H9 (cell line): ENCODE measurements around the gene ASCC1. TPM values are rescaled to one million over a fixed set of nuclear protein-coding genes. Genes with fewer than 3 reads are reported as not detected.
A peak's percentile ranks its signal among the peaks of the same experiment; 100 is the strongest.

Experiments
- DNase-seq: peaks from one replicate; pipeline ENCODE4 v3.0.0-alpha.2; 2017
- H2AFZ ChIP-seq: one replicate; pipeline ENCODE4 v1.6.1; 2013; ENCODE audit warnings: mild to moderate bottlenecking, low read length, control low read depth, moderate library complexity
- H2AK5ac ChIP-seq: 2 replicates; pipeline ENCODE4 v1.6.1; 2013; ENCODE audit warnings: low read length, control low read depth, mixed read lengths; ENCODE audit not compliant: insufficient read length
- H2BK120ac ChIP-seq: one replicate; pipeline ENCODE4 v1.6.1; 2013; ENCODE audit warnings: low read depth, mild to moderate bottlenecking, low read length, control low read depth, inconsistent platforms; ENCODE audit not compliant: poor library complexity, severe bottlenecking
- H2BK12ac ChIP-seq: 2 replicates; pipeline ENCODE4 v1.6.1; 2013; ENCODE audit warnings: low read length, control low read depth, mixed read lengths, low read depth; ENCODE audit not compliant: insufficient read length
- H2BK15ac ChIP-seq: 2 replicates; pipeline ENCODE4 v1.6.1; 2013; ENCODE audit warnings: low read depth, low read length, control low read depth
- H2BK20ac ChIP-seq: one replicate; pipeline ENCODE4 v1.6.1; 2013; ENCODE audit warnings: low read depth, mild to moderate bottlenecking, low read length, control low read depth, inconsistent platforms; ENCODE audit not compliant: poor library complexity, severe bottlenecking
- H2BK5ac ChIP-seq: 2 replicates; pipeline ENCODE4 v1.6.1; 2013; ENCODE audit warnings: low read length, control low read depth, mixed read lengths; ENCODE audit not compliant: insufficient read length
- H3K14ac ChIP-seq: 2 replicates; pipeline ENCODE4 v1.6.1; 2013; ENCODE audit warnings: low read length, control low read depth; ENCODE audit not compliant: insufficient read depth
- H3K18ac ChIP-seq: 2 replicates; pipeline ENCODE4 v1.6.1; 2013; ENCODE audit warnings: low read depth, mild to moderate bottlenecking, mixed read lengths, low read length, control low read depth; ENCODE audit not compliant: insufficient read length
- H3K23ac ChIP-seq: 2 replicates; pipeline ENCODE4 v1.6.1; 2013; ENCODE audit warnings: low read length, control low read depth, mixed read lengths, low read depth; ENCODE audit not compliant: insufficient read length
- H3K23me2 ChIP-seq: 2 replicates; pipeline ENCODE4 v1.6.1; 2013; ENCODE audit warnings: low read depth, mild to moderate bottlenecking, mixed read lengths, low read length, control low read depth; ENCODE audit not compliant: insufficient read length, poor library complexity, severe bottlenecking
- H3K27ac ChIP-seq: 2 replicates; pipeline ENCODE4 v1.5.1; 2013; ENCODE audit warnings: low read length, control low read depth, mixed read lengths, low read depth; ENCODE audit not compliant: insufficient read length
- H3K27me3 ChIP-seq: 2 replicates; pipeline ENCODE4 v1.6.1; 2013; ENCODE audit warnings: low read length, control low read depth, inconsistent platforms; ENCODE audit not compliant: insufficient read depth
- H3K4ac ChIP-seq: 2 replicates; pipeline ENCODE4 v1.6.1; 2013; ENCODE audit warnings: low read depth, mild to moderate bottlenecking, control low read depth, inconsistent platforms, low read length, moderate library complexity
- H3K4me1 ChIP-seq: 2 replicates; pipeline ENCODE4 v1.6.1; 2013; ENCODE audit warnings: low read length, control low read depth, inconsistent platforms; ENCODE audit not compliant: insufficient read depth
- H3K4me2 ChIP-seq: 2 replicates; pipeline ENCODE4 v1.6.1; 2013; ENCODE audit warnings: low read length, control low read depth, mixed read lengths; ENCODE audit not compliant: insufficient read length, insufficient read depth
- H3K56ac ChIP-seq: 2 replicates; pipeline ENCODE4 v1.6.1; 2013; ENCODE audit warnings: low read depth, mild to moderate bottlenecking, mixed read lengths, low read length, control low read depth; ENCODE audit not compliant: insufficient read length
- H3K79me1 ChIP-seq: 2 replicates; pipeline ENCODE4 v1.6.1; 2013; ENCODE audit warnings: low read depth, mild to moderate bottlenecking, moderate library complexity, low read length, control low read depth, inconsistent platforms; ENCODE audit not compliant: insufficient read depth, poor library complexity, severe bottlenecking
- H3K79me2 ChIP-seq: 2 replicates; pipeline ENCODE4 v1.6.1; 2013; ENCODE audit warnings: low read length, control low read depth, inconsistent platforms; ENCODE audit not compliant: insufficient read depth
- H3K9ac ChIP-seq: 2 replicates; pipeline ENCODE4 v1.6.1; 2013; ENCODE audit warnings: low read length, control low read depth, mixed read lengths; ENCODE audit not compliant: insufficient read length; ENCODE audit errors: extremely low read depth
- H3K9me3 ChIP-seq: one replicate; pipeline ENCODE4 v1.6.1; 2013; ENCODE audit warnings: low read depth, low read length, inconsistent platforms; ENCODE audit not compliant: control insufficient read depth
- H3T11ph ChIP-seq: one replicate; pipeline ENCODE4 v1.6.1; 2013; ENCODE audit warnings: mild to moderate bottlenecking, low read length, control low read depth, inconsistent platforms
- H4K20me1 ChIP-seq: one replicate; pipeline ENCODE4 v1.6.1; 2013; ENCODE audit not compliant: control insufficient read depth, insufficient read length, insufficient read depth
- H4K5ac ChIP-seq: 2 replicates; pipeline ENCODE4 v1.6.1; 2013; ENCODE audit warnings: low read depth, mild to moderate bottlenecking, mixed read lengths, low read length, control low read depth; ENCODE audit not compliant: insufficient read length
- H4K8ac ChIP-seq: replicated peaks from 2 replicates; pipeline ENCODE4 v1.6.1; 2013; ENCODE audit warnings: low read length, control low read depth, mixed read lengths, low read depth; ENCODE audit not compliant: insufficient read length
- H4K91ac ChIP-seq: 2 replicates; pipeline ENCODE4 v1.6.1; 2013; ENCODE audit warnings: low read depth, mild to moderate bottlenecking, moderate library complexity, mixed read lengths, low read length, control low read depth; ENCODE audit not compliant: insufficient read length
- H3K27ac Mint-ChIP-seq, 3 experiments: 2 replicates in 2 of 3; 3 replicates in 1 of 3; pipeline ENCODE4 v1.8.0; 2020 to 2021; ENCODE audit warnings: mixed read lengths in 3 of 3, mild to moderate bottlenecking in 1 of 3, moderate library complexity in 1 of 3
- H3K27me3 Mint-ChIP-seq: 2 replicates; pipeline ENCODE4 v1.8.0; 2021; ENCODE audit warnings: low read depth, mild to moderate bottlenecking, moderate library complexity, mixed read lengths
- H3K36me3 Mint-ChIP-seq, 3 experiments: 2 replicates in 2 of 3; 3 replicates in 1 of 3; pipeline ENCODE4 v1.8.0; 2020 to 2021; ENCODE audit warnings: low read depth in 3 of 3, mixed read lengths in 3 of 3; ENCODE audit not compliant: insufficient read depth in 1 of 3
- H3K4me1 Mint-ChIP-seq, 2 experiments: 2 replicates each; pipeline ENCODE4 v1.8.0; 2020; ENCODE audit warnings: mixed read lengths in 2 of 2
- H3K4me3 Mint-ChIP-seq, 2 experiments: 2 replicates in 1 of 2; 3 replicates in 1 of 2; pipeline ENCODE4 v1.8.0; 2020 to 2021; ENCODE audit warnings: mild to moderate bottlenecking in 2 of 2, mixed read lengths in 2 of 2, moderate library complexity in 1 of 2
- H3K9me3 Mint-ChIP-seq, 2 experiments: 2 replicates in 1 of 2; 3 replicates in 1 of 2; pipeline ENCODE4 v1.8.0; 2020; ENCODE audit warnings: mild to moderate bottlenecking in 2 of 2, mixed read lengths in 2 of 2, moderate library complexity in 1 of 2
- WGBS: extraction: QIAGEN DNeasy Blood & Tissue Kit; methylation state at CpG from one replicate; pipeline ENCODE4 v1.1.7; 2013; ENCODE audit warnings: missing lambda C conversion rate, low lambda C conversion rate, mixed read lengths; ENCODE audit not compliant: insufficient read length; ENCODE audit errors: extremely low coverage; 5-methylcytosine and 5-hydroxymethylcytosine counted together
- total RNA-seq: library from RNA; stranded (reverse); gene quantifications from 2 replicates; pipeline ENCODE4 v1.2.1, GENCODE V29; 2021
- TF ChIP-seq, protein P1 (sequence below): fragments of 200-600 bp; sonication (generic); conservative IDR thresholded peaks from 3 replicates; pipeline ENCODE4 v1.8.0; 2021; ENCODE audit warnings: antibody characterized with exemption, mild to moderate bottlenecking

ASCC1 gene
- total RNA-seq, 1 experiment from 2014 or later: 41.2 TPM

DNA sequence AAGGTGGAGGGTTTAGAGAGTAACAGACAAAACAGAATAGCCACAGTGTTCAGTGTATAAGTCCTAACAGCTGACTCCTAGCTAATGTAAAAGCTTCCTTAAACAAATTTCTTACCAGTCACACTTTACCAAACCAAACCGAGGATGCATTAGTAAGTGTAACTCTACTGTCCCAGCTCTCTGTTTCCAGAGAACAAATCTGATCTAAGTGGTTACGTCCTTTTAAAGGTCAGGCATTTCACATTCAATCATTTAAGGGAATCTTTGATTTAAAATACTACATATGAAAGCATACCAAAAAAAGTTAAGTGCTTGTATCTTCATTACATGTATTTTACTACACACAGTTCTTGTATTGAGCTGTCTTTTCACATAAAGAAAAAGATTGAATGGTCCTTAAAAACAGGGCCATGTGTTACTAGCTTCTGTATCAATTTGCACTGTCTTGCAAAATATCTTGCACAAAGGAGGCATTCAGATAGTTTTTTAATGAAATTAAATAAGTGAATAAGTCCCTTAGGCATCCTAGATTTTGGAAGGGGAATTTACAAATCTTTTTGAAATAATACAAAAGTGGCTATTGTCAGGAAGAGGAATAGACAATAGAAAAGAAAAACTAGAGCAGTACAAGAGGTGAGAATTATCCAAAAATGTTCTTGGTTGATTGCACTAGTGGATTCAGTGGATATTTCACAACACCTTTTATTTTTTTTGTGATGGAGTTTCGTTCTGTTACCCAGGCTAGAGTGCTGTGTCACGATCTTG, 69.3 kb downstream of the ASCC1 start:
- H4K91ac ChIP-seq: no peak overlapping the region
- no peak overlapping the region for H2AFZ ChIP-seq
- H3K18ac ChIP-seq: no peak overlapping the region
- peaks cover 7% of the 10 kb centered on the region; the same call in 1 of the 2 replicates for H3K4me1 ChIP-seq
- no peak overlapping the region for H3K27ac ChIP-seq
- no peak overlapping the region for H3K9ac ChIP-seq
- no peaks in the 10 kb centered on the region for H3K9me3 Mint-ChIP-seq
- no peak overlapping the region for H3T11ph ChIP-seq
- TF ChIP-seq, protein P1, sequence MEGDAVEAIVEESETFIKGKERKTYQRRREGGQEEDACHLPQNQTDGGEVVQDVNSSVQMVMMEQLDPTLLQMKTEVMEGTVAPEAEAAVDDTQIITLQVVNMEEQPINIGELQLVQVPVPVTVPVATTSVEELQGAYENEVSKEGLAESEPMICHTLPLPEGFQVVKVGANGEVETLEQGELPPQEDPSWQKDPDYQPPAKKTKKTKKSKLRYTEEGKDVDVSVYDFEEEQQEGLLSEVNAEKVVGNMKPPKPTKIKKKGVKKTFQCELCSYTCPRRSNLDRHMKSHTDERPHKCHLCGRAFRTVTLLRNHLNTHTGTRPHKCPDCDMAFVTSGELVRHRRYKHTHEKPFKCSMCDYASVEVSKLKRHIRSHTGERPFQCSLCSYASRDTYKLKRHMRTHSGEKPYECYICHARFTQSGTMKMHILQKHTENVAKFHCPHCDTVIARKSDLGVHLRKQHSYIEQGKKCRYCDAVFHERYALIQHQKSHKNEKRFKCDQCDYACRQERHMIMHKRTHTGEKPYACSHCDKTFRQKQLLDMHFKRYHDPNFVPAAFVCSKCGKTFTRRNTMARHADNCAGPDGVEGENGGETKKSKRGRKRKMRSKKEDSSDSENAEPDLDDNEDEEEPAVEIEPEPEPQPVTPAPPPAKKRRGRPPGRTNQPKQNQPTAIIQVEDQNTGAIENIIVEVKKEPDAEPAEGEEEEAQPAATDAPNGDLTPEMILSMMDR: no peak
- peaks cover 16 to 17% of the 10 kb centered on the region in 2 experiments for H3K4me1 Mint-ChIP-seq
- no peaks in the 10 kb centered on the region for H4K20me1 ChIP-seq
- H3K27me3 ChIP-seq: no peaks in the 10 kb centered on the region
- no peak overlapping the region for H4K5ac ChIP-seq
- no peaks in the 10 kb centered on the region for H3K79me1 ChIP-seq
- H2BK15ac ChIP-seq: no peak overlapping the region
- no peak overlapping the region for H3K23ac ChIP-seq
- H3K23me2 ChIP-seq: no peaks in the 10 kb centered on the region
- WGBS: no CpG with 5 or more reads among the region's 4 CpGs
- H3K4ac ChIP-seq: no peak overlapping the region
- H3K14ac ChIP-seq: no peak overlapping the region
- no peak overlapping the region for H2BK5ac ChIP-seq
- no peak overlapping the region for H2BK12ac ChIP-seq
- no peaks in the 10 kb centered on the region for H3K27me3 Mint-ChIP-seq
- H2BK20ac ChIP-seq: no peak overlapping the region
- no peaks in the 10 kb centered on the region for H3K9me3 ChIP-seq
- DNase-seq: no peak
- no peak overlapping the region for H3K56ac ChIP-seq
- no peak overlapping the region for H2BK120ac ChIP-seq
- H4K8ac ChIP-seq: no peak overlapping the region
- H2AK5ac ChIP-seq: no peak overlapping the region
- no peak overlapping the region for H3K4me3 Mint-ChIP-seq
- H3K27ac Mint-ChIP-seq: peak overlapping the region in 2 of 3 experiments; percentile 0 to 17; a peak in 2 of 7 replicates
- peaks cover 0 to 3% (median 0%) of the 10 kb centered on the region in 3 experiments; a peak in 2 of 7 replicates for H3K36me3 Mint-ChIP-seq
- H3K4me2 ChIP-seq: no peak overlapping the region
- no peaks in the 10 kb centered on the region for H3K79me2 ChIP-seq
